NCI-H460 (cell line): Measurements from ENCODE around the gene METRN. TPM values are rescaled to one million over a fixed set of nuclear protein-coding genes. Genes with fewer than 3 reads are reported as not detected.
"Not testable (repeated sequence)": the region's sequence is repeated elsewhere in the genome, so short reads cannot be mapped to it uniquely, and the experiment has no call there.

Source experiments
- DNase-seq: peaks from one replicate; pipeline ENCODE4 v3.0.0-alpha.2; 2016; ENCODE audit warnings: low read depth; ENCODE audit errors: extremely low read depth
- total RNA-seq: library from RNA; depleted of rRNA; stranded (reverse); fragments of >200 nt; shearing (Covaris generic); gene quantifications from 2 replicates; pipeline ENCODE4 v1.2.3, GENCODE V29; 2014

METRN gene
- total RNA-seq, 1 experiment from 2014 or later: 30.3 TPM

DNA sequence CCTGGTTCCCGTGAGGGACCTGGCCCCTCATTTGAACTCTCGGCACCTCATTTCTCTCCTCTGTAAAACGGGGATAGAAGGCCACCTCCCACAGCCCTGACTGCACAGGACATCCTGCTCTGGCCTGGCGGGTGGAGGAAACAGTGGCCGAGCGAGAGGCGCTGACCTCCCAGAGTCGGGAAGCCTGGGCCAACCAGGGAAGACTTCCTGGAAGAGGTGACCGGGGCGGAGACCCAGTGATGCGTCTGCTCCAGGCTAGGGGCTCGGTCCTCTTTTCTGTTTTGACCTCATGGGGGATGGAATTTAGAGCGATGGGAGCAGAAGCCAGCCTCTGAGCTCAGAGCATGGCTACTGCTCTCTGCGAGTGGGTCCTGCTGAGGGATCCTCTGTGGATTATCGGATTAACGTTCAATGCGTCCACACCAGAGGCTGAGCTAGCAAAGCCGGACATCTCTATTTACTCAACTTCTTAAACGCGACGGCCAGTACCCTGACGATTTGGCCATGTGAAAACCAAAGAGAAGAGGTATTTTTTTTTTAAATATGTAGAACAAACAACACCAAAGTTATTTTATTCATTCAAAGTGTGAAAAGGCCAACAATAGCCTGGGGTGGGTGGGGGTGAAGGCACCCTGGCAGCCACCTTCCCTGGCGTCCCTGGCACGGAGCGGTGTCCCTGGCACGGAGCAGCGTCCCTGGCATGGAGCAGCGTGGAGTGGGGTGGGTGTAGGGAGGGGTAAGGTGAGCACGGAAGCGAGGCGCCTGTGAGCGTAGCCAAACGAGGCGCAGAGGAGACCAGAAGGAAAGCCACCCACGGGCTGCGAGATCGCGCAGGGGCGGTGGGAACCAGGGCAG, 36.5 kb downstream of the METRN start:
- no peak for DNase-seq

DNA sequence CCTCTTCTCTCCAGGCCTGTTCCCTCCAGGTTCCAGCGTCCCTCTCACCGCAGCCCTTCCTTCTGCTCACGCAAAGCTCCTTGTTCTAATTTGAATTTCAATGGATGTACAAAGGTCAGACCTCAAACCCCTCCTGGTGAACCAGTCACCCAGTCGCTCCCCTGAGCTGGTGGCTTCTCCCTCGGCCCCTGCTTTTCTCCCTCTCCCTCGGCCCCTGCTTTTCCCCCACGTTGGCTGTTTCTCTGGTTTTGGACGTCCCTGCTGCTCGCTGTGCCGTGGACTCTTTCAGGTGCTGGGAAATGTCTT, 37.0 kb downstream of the METRN start:
- DNase-seq: no peak

DNA sequence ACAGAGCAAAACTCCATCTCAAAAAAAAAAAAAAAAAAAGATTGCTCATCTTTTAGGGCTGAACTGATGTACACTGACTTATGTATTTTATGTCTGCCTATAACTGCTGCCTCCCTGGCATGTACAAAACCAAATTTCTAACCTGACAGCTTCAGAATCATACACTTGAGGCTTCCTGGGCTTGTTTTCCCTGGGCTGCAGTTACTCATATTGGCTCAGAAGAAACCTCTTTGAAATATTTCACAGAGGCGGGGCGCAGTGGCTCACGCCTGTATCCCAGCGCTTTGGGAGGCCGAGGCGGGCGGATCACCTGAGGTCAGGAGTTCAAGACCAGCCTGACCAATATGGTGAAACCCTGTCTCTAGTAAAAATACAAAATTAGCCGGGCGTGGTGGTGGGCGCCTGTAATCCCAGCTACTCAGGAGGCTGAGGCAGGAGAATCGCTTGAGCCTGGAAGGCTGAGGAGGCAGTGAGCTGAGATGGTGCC, 39.2 kb downstream of the METRN start:
- DNase-seq: not testable (repeated sequence)

DNA sequence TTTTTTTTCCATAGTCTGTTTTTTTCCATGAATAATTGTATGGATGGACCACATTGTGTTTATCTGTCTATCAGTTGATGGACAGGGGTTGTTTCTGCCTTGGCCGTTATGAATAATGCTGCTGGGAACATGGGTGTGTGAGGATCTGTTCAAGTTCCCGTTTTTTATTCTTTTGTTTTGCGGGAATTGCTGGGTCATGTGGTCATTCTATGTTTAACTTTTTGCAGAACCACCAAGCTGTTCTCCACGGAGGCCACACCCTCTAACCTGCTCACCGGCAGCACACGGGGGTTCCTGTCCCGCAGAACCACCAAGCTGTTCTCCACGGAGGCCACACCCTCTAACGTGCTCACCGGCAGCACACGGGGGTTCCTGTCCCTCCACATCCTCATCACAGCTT, 39.7 kb downstream of the METRN start:
- no peak for DNase-seq

DNA sequence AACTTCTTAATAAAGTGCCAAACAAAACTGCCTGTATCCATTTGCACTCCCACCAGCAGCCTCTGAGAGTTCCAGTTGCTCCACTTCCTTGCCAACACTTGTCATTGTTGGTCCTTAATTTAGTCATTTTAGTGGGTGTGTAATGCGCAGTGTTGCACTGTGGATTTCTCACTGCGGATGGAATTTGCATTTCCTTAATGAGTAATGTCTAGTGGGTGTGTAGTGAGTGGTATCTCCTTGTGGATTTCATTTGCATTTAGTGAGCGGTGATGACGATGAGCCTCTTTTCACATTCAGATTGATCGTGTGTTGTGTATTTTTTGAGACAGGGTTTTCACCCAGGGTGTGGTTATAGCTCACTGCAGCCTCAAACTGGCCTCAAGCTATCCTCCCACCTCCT, 41.5 kb downstream of the METRN start:
- DNase-seq: no peak

DNA sequence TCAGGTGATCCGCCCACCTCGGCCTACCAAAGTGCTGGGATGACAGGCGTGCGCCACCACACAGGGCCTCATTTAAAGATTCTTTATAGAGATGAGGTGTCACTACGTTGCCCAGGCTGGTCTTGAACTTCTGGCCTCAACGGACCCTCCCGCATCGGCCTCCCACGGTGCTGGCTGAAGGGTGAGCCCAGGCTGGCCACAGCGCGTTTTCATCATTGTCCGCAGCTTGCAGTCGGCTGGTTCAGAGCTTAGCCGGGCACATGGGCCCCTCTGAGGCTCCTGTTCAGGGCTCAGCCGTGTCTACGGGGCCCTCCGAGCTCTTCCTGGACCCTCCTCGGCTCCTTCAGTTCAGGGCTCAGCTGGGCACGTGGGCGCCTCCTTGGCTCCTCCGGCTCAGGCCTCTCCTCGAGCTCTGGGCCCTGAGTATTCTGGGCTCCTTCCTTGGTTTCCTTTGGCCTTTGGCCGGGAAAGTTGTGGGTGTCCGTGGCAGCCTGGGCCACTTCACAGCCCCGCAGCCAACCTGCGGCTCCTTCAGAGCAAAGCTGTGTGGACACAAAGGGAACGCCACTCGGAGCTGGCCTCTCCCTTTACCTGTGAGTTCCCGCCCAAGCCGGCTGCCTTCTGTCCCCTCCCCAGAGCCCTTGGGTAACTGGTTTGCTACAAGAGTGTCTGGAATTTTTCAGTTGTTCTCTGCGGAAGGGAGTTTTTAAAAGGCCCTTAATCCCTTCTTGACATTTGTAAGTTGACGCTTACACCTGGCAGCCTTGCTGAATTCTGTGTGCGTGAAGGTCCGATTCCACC, 44.4 kb downstream of the METRN start:
- DNase-seq: no peak

DNA sequence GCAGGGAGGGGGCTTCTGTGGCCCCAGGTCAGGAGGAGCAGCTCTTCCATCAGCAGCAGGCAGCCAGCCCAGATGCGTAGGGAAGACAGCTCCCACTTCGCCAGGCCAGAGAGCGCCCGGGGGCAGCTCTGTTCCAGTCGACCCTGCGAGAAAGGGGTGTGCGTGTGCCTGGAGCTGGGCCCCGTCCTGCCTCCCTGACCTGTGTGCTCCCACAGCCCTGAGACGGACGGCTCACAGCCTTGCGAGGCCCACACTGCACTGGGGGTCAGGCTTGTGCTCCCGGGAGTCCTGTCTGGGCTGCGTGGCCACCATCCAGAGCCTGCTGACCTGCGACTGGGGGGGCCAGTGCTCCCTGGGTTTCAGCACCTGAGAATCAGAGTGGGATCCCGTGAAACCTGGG, 45.1 kb downstream of the METRN start:
- no peak for DNase-seq

DNA sequence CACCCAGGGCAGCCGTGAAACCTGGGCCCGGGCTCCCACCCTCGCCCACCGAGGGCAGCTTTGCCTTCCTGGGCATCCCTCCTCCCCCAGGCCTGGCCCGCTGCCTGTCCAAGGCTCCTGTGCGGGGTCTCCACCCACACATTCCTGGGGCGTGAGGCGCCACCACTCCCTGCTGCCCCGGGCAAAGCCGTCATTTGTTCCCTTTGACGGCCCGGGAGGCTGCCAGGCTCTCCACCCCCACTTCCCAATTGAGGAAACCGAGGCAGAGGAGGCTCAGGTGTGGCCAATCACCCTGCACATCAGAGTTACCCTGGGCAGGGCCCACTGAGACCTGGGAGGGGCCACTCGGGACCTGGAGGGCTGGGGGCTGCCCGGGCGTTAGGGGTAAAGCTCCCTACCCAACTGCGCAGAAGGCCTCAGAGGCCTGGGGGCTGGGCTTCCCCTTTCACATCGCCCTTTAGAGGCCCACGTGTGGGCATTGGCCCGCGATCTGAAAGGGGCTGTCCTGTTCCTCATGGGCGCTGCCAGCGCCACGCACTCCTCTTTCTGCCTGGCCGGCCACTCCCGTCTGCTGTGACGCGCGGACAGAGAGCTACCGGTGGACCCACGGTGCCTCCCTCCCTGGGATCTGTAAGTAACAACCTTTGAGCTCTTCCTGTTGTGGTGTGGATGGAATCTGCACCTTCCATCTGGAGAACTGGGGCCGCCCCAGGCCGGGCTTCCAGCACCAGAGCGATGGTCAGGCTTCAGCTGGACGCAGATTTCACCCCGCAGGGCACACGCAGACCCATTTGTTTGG, 45.8 kb downstream of the METRN start, which contains the start of gene MSLN:
MSLN (plus strand) TSS at position 190 of the 799 bp plus-strand sequence. CDS start 1,947 bp downstream, outside the sequence.
- no peak for DNase-seq

DNA sequence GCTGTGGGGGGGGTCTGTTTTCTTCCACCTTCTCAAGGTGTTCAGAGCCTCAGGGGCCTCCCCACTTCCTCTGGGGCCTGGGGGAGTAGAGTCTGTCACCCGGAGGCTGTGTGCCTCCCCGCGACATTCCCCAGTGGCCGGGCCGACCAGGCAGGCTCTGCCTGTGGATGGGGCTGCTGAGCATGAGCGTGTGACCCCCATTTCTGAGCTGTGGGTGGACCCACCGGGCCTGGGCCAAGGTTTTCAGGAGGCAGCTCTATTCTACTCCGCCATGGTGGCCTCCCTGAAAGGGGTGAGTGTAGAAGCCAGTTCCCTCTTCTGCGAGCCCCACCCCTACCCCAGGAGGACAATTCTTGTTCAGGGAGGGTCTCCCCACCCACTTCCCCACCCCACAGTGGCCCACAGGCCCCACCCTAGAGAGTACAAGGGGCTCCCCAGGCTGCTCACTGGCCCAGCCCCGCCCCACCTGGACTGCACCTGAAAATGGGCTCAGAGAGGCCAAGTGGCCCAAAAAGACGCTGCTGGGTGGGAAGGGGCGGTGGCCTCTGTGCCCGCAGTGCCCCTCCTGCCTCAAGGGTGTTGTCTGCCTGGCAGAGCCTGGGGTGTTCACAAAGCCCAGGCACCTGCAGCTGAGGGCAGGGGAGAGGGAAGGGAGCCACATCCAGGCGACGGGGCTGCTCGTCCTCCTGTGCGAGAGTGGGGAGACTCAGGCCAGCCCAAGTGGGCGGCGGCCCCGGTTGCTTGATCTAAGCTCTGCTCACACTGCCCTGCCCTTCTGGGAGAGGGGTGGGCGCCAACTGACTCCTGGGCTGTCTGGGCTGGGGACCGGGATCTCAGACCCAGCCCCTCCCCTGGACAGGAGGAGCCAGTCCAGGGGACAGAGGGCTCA, 47.0 kb downstream of the METRN start:
- no peak for DNase-seq

DNA sequence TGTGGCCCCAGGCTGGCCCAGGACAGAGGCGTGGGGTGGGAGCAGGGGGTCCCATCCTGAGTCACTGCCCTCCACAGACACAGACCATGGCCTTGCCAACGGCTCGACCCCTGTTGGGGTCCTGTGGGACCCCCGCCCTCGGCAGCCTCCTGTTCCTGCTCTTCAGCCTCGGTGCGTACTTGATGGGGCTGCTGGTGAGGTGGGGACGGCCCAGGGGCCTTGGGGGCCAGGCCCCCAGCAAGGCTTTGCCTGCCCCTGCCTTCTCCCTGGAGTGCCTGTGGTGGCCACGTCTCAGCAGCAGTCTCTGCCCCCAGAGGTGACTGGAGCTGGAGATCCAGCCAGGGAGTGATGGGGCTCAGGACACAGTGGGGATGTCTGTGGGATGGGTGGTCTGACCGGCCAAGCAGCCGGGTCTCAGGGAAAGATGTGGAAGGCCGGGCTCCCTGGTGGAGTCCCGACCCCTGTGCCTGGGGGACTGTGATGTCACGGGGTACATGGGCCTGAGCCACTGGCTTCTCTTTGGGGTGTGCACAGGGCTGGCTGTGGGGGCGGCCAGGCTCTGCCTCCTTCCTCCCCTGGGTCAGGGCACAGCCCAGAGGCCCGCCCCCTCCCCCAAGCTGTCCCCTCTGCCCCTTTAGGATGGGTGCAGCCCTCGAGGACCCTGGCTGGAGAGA, 47.8 kb downstream of the METRN start:
- no peak for DNase-seq

DNA sequence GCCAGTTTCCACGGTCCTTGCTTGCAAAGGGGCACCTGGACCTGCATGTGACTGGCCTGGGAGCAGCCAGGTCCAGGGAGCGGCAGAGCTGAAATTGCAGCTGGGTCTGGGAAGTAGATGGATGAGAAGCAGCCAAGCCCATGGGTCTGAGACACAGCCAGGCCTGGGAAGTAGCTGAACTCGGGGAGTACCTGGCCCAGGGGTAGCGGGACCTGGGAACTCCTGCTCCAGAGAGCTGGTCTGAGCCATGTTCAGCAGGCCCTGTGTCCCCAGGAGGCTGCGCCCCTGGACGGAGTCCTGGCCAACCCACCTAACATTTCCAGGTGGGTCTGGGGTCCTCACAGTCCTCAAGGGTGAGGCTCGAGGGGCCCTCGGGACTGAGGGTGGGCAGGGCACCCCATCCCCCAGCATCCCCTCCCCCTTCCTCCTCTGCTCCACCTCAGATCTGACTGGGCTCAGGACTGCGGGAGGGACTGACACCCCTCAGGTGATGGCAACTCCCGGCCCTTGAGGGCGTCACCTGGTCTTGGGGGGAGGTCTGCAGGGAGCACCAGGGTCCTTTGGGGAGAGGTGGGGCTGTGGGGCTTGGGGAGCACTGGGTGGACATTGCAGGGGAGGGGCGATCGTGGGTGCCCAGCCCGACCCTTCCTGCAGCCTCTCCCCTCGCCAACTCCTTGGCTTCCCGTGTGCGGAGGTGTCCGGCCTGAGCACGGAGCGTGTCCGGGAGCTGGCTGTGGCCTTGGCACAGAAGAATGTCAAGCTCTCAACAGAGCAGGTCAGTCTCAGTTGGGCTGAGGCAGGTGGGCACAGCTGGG, 48.7 kb downstream of the METRN start:
- DNase-seq: no peak

DNA sequence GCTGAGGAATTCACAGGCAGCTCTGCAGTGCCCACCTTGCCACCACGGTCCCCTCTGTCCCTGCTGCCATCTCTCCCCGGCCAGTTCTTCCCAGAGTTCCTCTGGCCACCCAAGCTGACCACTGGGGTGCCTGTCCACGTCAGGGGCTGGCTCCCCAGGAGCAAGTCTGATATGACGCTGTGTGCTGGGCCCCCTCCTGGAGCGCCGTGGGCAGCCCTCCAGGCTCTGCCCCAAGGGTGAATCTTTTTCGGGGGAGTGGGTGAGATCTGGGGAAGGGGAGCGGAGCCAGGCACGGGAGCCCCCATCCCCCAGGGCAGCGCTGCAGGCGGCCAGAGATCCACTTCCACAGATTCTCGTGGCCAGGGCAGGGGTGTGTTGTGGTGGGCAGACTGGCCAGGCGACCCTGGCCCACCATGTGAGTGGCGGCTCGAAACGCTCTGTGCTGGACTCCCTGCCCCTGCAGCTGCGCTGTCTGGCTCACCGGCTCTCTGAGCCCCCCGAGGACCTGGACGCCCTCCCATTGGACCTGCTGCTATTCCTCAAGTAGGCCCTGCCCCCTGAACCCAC, 49.3 kb downstream of the METRN start:
- DNase-seq: no peak

DNA sequence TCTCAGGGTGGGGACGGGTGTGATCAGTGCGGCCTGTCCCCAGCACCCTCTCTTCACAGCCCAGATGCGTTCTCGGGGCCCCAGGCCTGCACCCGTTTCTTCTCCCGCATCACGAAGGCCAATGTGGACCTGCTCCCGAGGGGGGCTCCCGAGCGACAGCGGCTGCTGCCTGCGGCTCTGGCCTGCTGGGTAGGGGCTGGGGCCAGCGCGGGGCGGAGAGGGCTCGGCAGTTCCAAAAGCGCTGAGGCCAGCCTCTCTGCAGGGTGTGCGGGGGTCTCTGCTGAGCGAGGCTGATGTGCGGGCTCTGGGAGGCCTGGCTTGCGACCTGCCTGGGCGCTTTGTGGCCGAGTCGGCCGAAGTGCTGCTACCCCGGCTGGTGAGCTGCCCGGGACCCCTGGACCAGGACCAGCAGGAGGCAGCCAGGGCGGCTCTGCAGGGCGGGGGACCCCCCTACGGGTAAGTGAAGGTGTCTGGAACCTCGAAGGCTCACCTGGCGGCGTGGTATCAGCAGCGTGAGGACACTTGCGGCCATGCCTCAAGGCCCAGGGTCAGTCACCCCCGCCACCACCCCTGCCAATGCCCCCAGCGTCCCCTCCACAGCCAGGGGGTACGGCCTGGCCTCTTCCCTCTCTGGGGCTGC, 50.0 kb downstream of the METRN start:
- DNase-seq: no peak

DNA sequence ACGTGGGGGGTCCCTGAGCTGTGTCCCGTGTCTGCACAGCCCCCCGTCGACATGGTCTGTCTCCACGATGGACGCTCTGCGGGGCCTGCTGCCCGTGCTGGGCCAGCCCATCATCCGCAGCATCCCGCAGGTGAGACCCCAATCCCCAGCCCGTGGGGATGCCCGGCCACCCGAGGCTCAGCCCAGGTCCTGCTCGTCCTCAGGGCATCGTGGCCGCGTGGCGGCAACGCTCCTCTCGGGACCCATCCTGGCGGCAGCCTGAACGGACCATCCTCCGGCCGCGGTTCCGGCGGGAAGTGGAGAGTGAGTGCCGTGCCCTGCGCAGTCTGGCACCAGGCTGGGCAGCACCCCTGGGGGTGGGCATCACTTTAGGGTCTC, 50.6 kb downstream of the METRN start:
- DNase-seq: no peak

DNA sequence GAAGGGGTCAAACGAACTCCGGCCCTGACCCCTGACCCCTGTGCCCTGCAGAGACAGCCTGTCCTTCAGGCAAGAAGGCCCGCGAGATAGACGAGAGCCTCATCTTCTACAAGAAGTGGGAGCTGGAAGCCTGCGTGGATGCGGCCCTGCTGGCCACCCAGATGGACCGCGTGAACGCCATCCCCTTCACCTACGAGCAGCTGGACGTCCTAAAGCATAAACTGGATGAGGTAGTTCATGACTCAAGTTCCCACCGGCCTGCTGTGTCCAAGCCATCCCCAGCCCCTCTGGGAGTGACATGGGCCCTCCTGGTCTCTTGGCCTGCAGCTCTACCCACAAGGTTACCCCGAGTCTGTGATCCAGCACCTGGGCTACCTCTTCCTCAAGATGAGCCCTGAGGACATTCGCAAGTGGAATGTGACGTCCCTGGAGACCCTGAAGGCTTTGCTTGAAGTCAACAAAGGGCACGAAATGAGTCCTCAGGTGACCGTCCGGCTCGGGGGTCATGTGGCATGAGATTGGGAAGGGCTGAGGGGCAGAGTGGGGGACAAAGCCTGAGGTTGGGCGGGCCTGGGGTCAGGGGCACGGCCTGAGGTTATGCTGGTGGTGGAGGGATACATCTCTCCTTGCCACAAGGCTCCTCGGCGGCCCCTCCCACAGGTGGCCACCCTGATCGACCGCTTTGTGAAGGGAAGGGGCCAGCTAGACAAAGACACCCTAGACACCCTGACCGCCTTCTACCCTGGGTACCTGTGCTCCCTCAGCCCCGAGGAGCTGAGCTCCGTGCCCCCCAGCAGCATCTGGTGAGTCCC, 51.3 kb downstream of the METRN start:
- DNase-seq: no peak

DNA sequence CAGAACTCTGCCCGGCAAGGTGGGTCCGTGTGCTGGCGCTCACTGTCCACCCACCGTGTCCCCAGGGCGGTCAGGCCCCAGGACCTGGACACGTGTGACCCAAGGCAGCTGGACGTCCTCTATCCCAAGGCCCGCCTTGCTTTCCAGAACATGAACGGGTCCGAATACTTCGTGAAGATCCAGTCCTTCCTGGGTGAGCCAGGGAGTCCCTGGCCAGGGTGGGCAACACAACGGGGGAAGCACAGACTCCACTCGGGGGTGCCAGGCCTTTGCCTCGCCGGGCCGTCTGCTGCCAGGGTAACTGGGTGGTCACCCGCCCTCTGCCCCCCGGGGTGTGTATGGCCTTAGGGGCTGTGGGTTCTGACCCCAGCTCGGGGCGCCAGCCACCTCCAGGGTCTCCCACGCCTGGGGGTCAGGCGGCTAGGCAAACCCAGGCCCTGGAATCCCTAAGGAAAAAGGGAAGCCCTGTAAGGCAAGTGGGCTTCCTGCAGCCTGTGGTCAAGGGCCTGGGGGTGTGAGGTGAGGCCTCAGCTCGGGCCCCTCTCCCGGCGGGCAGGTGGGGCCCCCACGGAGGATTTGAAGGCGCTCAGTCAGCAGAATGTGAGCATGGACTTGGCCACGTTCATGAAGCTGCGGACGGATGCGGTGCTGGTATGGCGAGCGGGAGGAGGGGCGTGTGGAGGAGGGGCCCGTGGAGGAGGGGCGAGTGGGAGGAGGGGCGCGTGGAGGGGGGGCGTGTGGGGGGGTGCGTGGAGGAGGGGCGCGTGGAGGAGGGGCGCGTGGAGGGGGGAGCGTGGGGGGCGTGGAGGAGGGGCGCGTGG, 52.1 kb downstream of the METRN start:
- no peak for DNase-seq
